Measurements from ENCODE around the gene MRPS18A. TPM values are rescaled to one million over a fixed set of nuclear protein-coding genes. Genes with fewer than 3 reads are reported as not detected.

The MRPS18A gene
- total and polyA plus RNA-seq, 2 of the 8 experiments (the other 6 are each of a cell fraction or from before 2014, with no cell fraction given), result 48.3 to 121 TPM

- TF ChIP-seq TCF12 (IDR thresholded peaks at IDR 0.05; ENCODE audit: low read depth, low read length) (no peak), SAP30 (IDR thresholded peaks at IDR 0.05; ENCODE audit: insufficient read depth, insufficient replicate concordance, low read length) (no peak)
- Histone ChIP-seq H3K27me3 (replicated peaks in 1 of 4; ENCODE audit: control insufficient read depth in 3 of 4, extremely low read depth in 1 of 4, insufficient read depth in 3 of 4, low read length in 3 of 4) (no peaks in the 10 kb centered on the region), H3K14ac (ENCODE audit: insufficient read length) (no peak overlapping the region), H2BK120ac (replicated peaks; ENCODE audit: low read depth, low read length) (no peak overlapping the region), H3K27ac (ENCODE audit: low read depth, low read length) (no peak overlapping the region), H3K79me1 (ENCODE audit: low read depth, low read length) (no peaks in the 10 kb centered on the region), H3K23ac (ENCODE audit: insufficient read length) (no peak overlapping the region), H3K4ac (replicated peaks; ENCODE audit: insufficient read length, low read depth, low read length) (no peak overlapping the region), H3K9ac (replicated peaks in 1 of 4; ENCODE audit: extremely low read depth in 1 of 4, low read depth in 3 of 4, low read length in 3 of 4) (no peak overlapping the region), H3K56ac (replicated peaks; ENCODE audit: insufficient read length, low read depth, low read length) (no peak overlapping the region), H3K23me2 (ENCODE audit: low read depth, low read length) (no peaks in the 10 kb centered on the region), H3K79me2 (ENCODE audit: control insufficient read depth in 1 of 2, insufficient read depth in 2 of 2, low read length in 2 of 2) (no peaks in the 10 kb centered on the region), H3K18ac (ENCODE audit: extremely low read depth, low read length) (no peak overlapping the region), H3K4me2 (ENCODE audit: insufficient read depth in 1 of 2, low read depth in 2 of 2, low read length in 2 of 2) (no peak overlapping the region), H4K20me1 (replicated peaks in 1 of 2; ENCODE audit: control insufficient read depth in 1 of 2, insufficient read depth in 2 of 2, low read length in 2 of 2) (no peaks in the 10 kb centered on the region), H4K91ac (replicated peaks; ENCODE audit: insufficient read length, low read length) (no peak overlapping the region), H3K36me3 (ENCODE audit: control insufficient read depth in 2 of 4, insufficient read depth in 4 of 4, low read length in 3 of 4) (no peaks in the 10 kb centered on the region), H3K4me3 (ENCODE audit: extremely low read depth in 1 of 4, insufficient read depth in 2 of 4, low read depth in 3 of 4, low read length in 4 of 4) (no peak overlapping the region), H2BK20ac (ENCODE audit: low read length) (no peak overlapping the region), H2BK12ac (ENCODE audit: low read depth, low read length) (peak overlapping the region; percentile 60; the same call in 1 of the 2 replicates), H2AFZ (ENCODE audit: low read length) (no peak overlapping the region), H4K8ac (ENCODE audit: extremely low read depth, insufficient read depth, low read length) (no peak overlapping the region), H3K9me3 (ENCODE audit: insufficient read depth in 2 of 2, low read depth in 1 of 2, low read length in 1 of 2) (no peaks in the 10 kb centered on the region), H4K5ac (ENCODE audit: insufficient read length, low read depth, low read length) (no peak overlapping the region), H2BK5ac (ENCODE audit: low read depth, low read length) (no peak overlapping the region), H2BK15ac (ENCODE audit: low read length) (no peak overlapping the region), H2AK5ac (ENCODE audit: low read depth, low read length) (no peak overlapping the region), H3K4me1 (replicated peaks in 1 of 4; ENCODE audit: control insufficient read depth in 3 of 4, insufficient read depth in 4 of 4, low read length in 3 of 4) (peaks cover 3 to 21% (median 9%) of the 10 kb centered on the region in 4 experiments; a peak in 6 of 7 replicates)
- ChIA-PET CTCF (ENCODE audit: partially characterized antibody) (interaction anchor here (0.9 to 1.0 kb wide), 2 partner anchors 14 to 48 kb away, joined by 3 to 5 read pairs; no protein-coding TSS in a partner anchor), POLR2A (ENCODE audit: partially characterized antibody) (no interaction called here)
- no peak for DNase-seq (ENCODE audit: low read depth in 1 of 2, low spot score in 2 of 2)
- 96% methylated on average over 4 of the region's 4 CpGs; no CpG with 5 or more reads in 1 of the 2 experiments for WGBS, 2 experiments (ENCODE audit: extremely low coverage in 1 of 2, insufficient coverage in 1 of 2, insufficient read length in 1 of 2, insufficient replicate concordance in 2 of 2, low coverage in 1 of 2, low lambda C conversion rate in 2 of 2, missing lambda C conversion rate in 1 of 2)
- no peak for FAIRE-seq
These were observed 23.0 kb upstream of the MRPS18A start for GRCh38 chr6:43710576-43710975.

Measured in H1 (cell line).